B cell (primary cell): ENCODE measurements around the gene NKAIN2. TPM values are rescaled to one million over a fixed set of nuclear protein-coding genes. Genes with fewer than 3 reads are reported as not detected.

Source experiments
- ATAC-seq: fragments of 200-7000 bp; cut with Tn5 transposase; one replicate; pipeline ENCODE4 v1.10.0; 2021; ENCODE audit warnings: low read depth, mild to moderate bottlenecking, moderate number of reproducible peaks, moderate library complexity
- CTCF ChIA-PET: fragments of 350-600 bp; sonication (Branson Sonifier 250); formaldehyde crosslinking; loops from one replicate; lab custom pipeline; 2021; ENCODE audit warnings: antibody characterized with exemption, inconsistent platforms; lab: Charles Lee
- POLR2A ChIA-PET: fragments of 350-600 bp; sonication (Branson Sonifier 250); formaldehyde crosslinking; loops from one replicate; lab custom pipeline; 2021; ENCODE audit warnings: antibody characterized with exemption; lab: Charles Lee
- DNase-seq: peaks from one replicate; pipeline ENCODE4 v3.0.0; 2013
- H2AFZ ChIP-seq: 2 replicates; pipeline ENCODE4 v1.6.1; 2012; ENCODE audit warnings: mild to moderate bottlenecking, low read depth, low read length; ENCODE audit not compliant: insufficient read depth, poor library complexity, severe bottlenecking
- H3K27ac ChIP-seq, 2 donors: 1 replicate in 1 of 2; 2 replicates in 1 of 2; pipeline ENCODE4 v1.5.1; 2012 to 2013; ENCODE audit warnings: low read length in 2 of 2, mild to moderate bottlenecking in 2 of 2, moderate library complexity in 1 of 2
- H3K27me3 ChIP-seq, 4 experiments: fragments of 200-600 bp in 1 of 4; sonication (generic) in 1 of 4; replicated peaks in 1 of 4; 1 replicate in 2 of 4; 2 replicates in 2 of 4; pipeline versions ENCODE4 v1.6.1 to v1.7.0; 2013 to 2016; ENCODE audit warnings: low read length in 3 of 4, mild to moderate bottlenecking in 2 of 4, mixed read lengths in 1 of 4, moderate library complexity in 1 of 4; ENCODE audit not compliant: insufficient read depth in 4 of 4, control insufficient read depth in 3 of 4; ENCODE audit errors: control extremely low read depth in 1 of 4
- H3K36me3 ChIP-seq, 2 experiments: replicated peaks in 1 of 2; 1 replicate in 1 of 2; 2 replicates in 1 of 2; pipeline versions ENCODE4 v1.6.1 to v1.7.1; 2013; ENCODE audit warnings: low read length in 1 of 2; ENCODE audit not compliant: insufficient read depth in 2 of 2, control insufficient read depth in 1 of 2; ENCODE audit errors: control extremely low read depth in 1 of 2, extremely low read depth in 1 of 2
- H3K4me1 ChIP-seq, 2 donors: fragments of 200-600 bp in 1 of 2; sonication (generic) in 1 of 2; 1 replicate in 1 of 2; 2 replicates in 1 of 2; pipeline versions ENCODE4 v1.5.1 to v1.6.1; 2013 to 2017; ENCODE audit warnings: low read length in 2 of 2; ENCODE audit not compliant: control insufficient read depth in 2 of 2, insufficient read depth in 2 of 2
- H3K4me2 ChIP-seq: replicated peaks from 2 replicates; pipeline ENCODE3; 2012; ENCODE audit warnings: mild to moderate bottlenecking, low read depth, low read length; ENCODE audit not compliant: poor library complexity, severe bottlenecking
- H3K4me3 ChIP-seq, 5 experiments: fragments of 200-600 bp in 1 of 5; sonication (generic) in 1 of 5; 1 replicate in 3 of 5; 2 replicates in 2 of 5; pipeline versions ENCODE4 v1.5.1 to v1.7.0; 2011 to 2016; ENCODE audit warnings: low read length in 4 of 5, mild to moderate bottlenecking in 4 of 5, low read depth in 2 of 5, control low read depth in 1 of 5, moderate library complexity in 1 of 5; ENCODE audit not compliant: insufficient read depth in 1 of 5; ENCODE audit errors: control extremely low read depth in 1 of 5, extremely low read depth in 1 of 5
- H3K79me2 ChIP-seq: fragments of 200-600 bp; sonication (generic); one replicate; pipeline ENCODE4 v1.6.0; 2016; ENCODE audit warnings: low read length; ENCODE audit not compliant: control insufficient read depth, insufficient read depth
- H3K9ac ChIP-seq: fragments of 200-600 bp; sonication (generic); 2 replicates; pipeline ENCODE4 v1.6.1; 2017; ENCODE audit warnings: mild to moderate bottlenecking, low read length, moderate library complexity
- H3K9me3 ChIP-seq, 3 donors: one replicate each; pipeline versions ENCODE4 v1.6.1 to v1.7.1; 2013; ENCODE audit warnings: low read length in 2 of 3; ENCODE audit not compliant: control insufficient read depth in 2 of 3, insufficient read depth in 1 of 3; ENCODE audit errors: control extremely low read depth in 1 of 3
- H4K20me1 ChIP-seq: 2 replicates; pipeline ENCODE4 v1.6.0; 2012; ENCODE audit warnings: mild to moderate bottlenecking, low read length; ENCODE audit not compliant: insufficient read depth, control insufficient read depth, poor library complexity, severe bottlenecking
- H3K27ac Mint-ChIP-seq: one replicate; pipeline ENCODE4 v1.8.0; 2021; ENCODE audit warnings: mixed read lengths
- H3K27me3 Mint-ChIP-seq: one replicate; pipeline ENCODE4 v1.8.0; 2021; ENCODE audit warnings: mixed read lengths
- H3K4me1 Mint-ChIP-seq: one replicate; pipeline ENCODE4 v1.8.0; 2021; ENCODE audit warnings: mixed read lengths
- H3K4me3 Mint-ChIP-seq: one replicate; pipeline ENCODE4 v1.8.0; 2021; ENCODE audit warnings: mixed read lengths
- H3K9me3 Mint-ChIP-seq: one replicate; pipeline ENCODE4 v1.8.0; 2022; ENCODE audit warnings: mixed read lengths; ENCODE audit not compliant: insufficient read depth
- CTCF ChIP-seq: fragments of 200-600 bp; IDR thresholded peaks from one replicate; pipeline ENCODE4 v1.8.0; 2022; ENCODE audit warnings: antibody characterized with exemption, mild to moderate bottlenecking
- EZH2 ChIP-seq: IDR thresholded peaks from 2 replicates; pipeline ENCODE4 v1.6.1; 2012; ENCODE audit warnings: borderline replicate concordance, low read depth, mild to moderate bottlenecking, moderate library complexity, low read length; ENCODE audit not compliant: insufficient read depth, poor library complexity, severe bottlenecking
- WGBS: methylation state at CpG from one replicate; pipeline ENCODE4 v1.1.5; 2013; ENCODE audit warnings: missing lambda C conversion rate; ENCODE audit not compliant: insufficient coverage; 5-methylcytosine and 5-hydroxymethylcytosine counted together
- intact Hi-C: fragments of 100-400 bp; cut with micrococcal nuclease; formaldehyde crosslinking; loops from one replicate; pipeline ENCODE4 v1.10.0; 2022
- polyA plus RNA-seq: library from polyadenylated mRNA; depleted of rRNA; stranded (reverse); fragments of >200 nt; gene quantifications from 2 replicates; pipeline ENCODE4 v1.2.3, GENCODE V29; 2012
- total RNA-seq, 2 donors: library from RNA; stranded (reverse); fragments of 120-200 nt in 1 of 2; gene quantifications; 1 replicate in 1 of 2; 2 replicates in 1 of 2; pipeline versions ENCODE4 v1.2.3 to v1.2.4, GENCODE V29; 2013 to 2022

NKAIN2 gene
- total and polyA plus RNA-seq, 2 donors (not counting 1 experiment from before 2014, with no cell fraction given) = not detected

- no peak for DNase-seq
- H3K9me3 ChIP-seq = peaks cover 0 to 5% (median 2%) of the 10 kb centered on the region in 3 donors
- Mint-ChIP-seq H3K27me3 (no peaks in the 10 kb centered on the region), H3K4me3 (no peak overlapping the region), H3K27ac (no peak overlapping the region), H3K4me1 (no peaks in the 10 kb centered on the region), H3K9me3 (peaks cover 2% of the 10 kb centered on the region)
- H3K27ac ChIP-seq = no peak overlapping the region
- no peaks in the 10 kb centered on the region for H3K79me2 ChIP-seq
- ChIA-PET CTCF (no interaction called here), POLR2A (no interaction called here)
- H2AFZ ChIP-seq = no peak overlapping the region
- H3K9ac ChIP-seq = no peak overlapping the region
- no peak overlapping the region for H3K4me2 ChIP-seq
- no peaks in the 10 kb centered on the region for H3K36me3 ChIP-seq
- 100% methylated on average over 4 of the region's 7 CpGs for WGBS
- H3K4me1 ChIP-seq = no peaks in the 10 kb centered on the region
- no peak overlapping the region for H3K4me3 ChIP-seq
- intact Hi-C loops = no loop called here
- no peaks in the 10 kb centered on the region for H4K20me1 ChIP-seq
- H3K27me3 ChIP-seq = no peaks in the 10 kb centered on the region
- no peak for ATAC-seq
- TF ChIP-seq CTCF (no peak), EZH2 (no peak)
Observed at GRCh38 chr6:124027392-124027791, 223.7 kb downstream of the NKAIN2 start.

DNA sequence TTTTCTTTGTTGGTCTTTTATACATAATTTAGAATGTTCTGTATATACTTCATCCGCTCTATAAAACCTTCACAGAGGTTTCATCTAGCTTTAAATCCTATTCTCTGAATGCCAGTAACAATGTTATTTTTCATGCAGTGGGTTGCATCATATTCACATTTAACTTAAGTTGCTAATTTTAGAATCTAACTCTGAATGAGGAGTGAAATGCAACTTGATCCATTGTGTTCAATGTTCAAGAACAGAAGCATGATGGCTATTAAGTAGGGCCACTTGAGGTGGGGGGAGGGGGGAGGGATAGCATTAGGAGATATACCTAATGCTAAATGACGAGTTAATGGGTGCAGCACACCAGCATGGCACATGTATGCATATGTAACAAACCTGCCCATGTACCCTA lies 224.5 kb downstream of the NKAIN2 start:
- no peaks in the 10 kb centered on the region for H3K4me1 Mint-ChIP-seq
- Histone ChIP-seq H3K36me3 (no peaks in the 10 kb centered on the region), H3K27ac (no peak overlapping the region), H4K20me1 (no peaks in the 10 kb centered on the region), H3K9me3 (peaks cover 0 to 5% (median 2%) of the 10 kb centered on the region in 3 donors), H2AFZ (no peak overlapping the region), H3K79me2 (no peaks in the 10 kb centered on the region), H3K27me3 (no peaks in the 10 kb centered on the region), H3K4me3 (no peak overlapping the region), H3K4me1 (no peaks in the 10 kb centered on the region), H3K9ac (no peak overlapping the region), H3K4me2 (no peak overlapping the region)
- no peak overlapping the region for H3K27ac Mint-ChIP-seq
- no CpG with 5 or more reads among the region's 2 CpGs for WGBS
- TF ChIP-seq EZH2 (no peak), CTCF (no peak)
- H3K27me3 Mint-ChIP-seq = no peaks in the 10 kb centered on the region
- ATAC-seq (no peak), DNase-seq (no peak)
- CTCF ChIA-PET = no interaction called here
- intact Hi-C loops = no loop called here
- H3K4me3 Mint-ChIP-seq = no peak overlapping the region
- H3K9me3 Mint-ChIP-seq = peaks cover 2% of the 10 kb centered on the region
- POLR2A ChIA-PET = no interaction called here
